CD4-positive, alpha-beta T cell (primary cell): Measurements from ENCODE around the gene SORCS2. TPM values are rescaled to one million over a fixed set of nuclear protein-coding genes. Genes with fewer than 3 reads are reported as not detected.

Source experiments
- ATAC-seq: fragments of 200-7000 bp; cut with Tn5 transposase; one replicate; pipeline ENCODE4 v1.10.0; 2022; ENCODE audit warnings: mild to moderate bottlenecking; ENCODE audit not compliant: poor library complexity
- CTCF ChIA-PET: fragments of 350-600 bp; sonication (Branson Sonifier 250); formaldehyde crosslinking; loops from one replicate; lab custom pipeline; 2021; ENCODE audit warnings: antibody characterized with exemption, inconsistent platforms; lab: Charles Lee
- POLR2A ChIA-PET: fragments of 350-600 bp; sonication (Branson Sonifier 250); formaldehyde crosslinking; loops from one replicate; lab custom pipeline; 2021; ENCODE audit warnings: antibody characterized with exemption, inconsistent platforms; lab: Charles Lee
- DNase-seq, 14 experiments: peaks; one replicate each; pipeline ENCODE4 v3.0.0-alpha.2; 2013 to 2020; ENCODE audit warnings: mixed read lengths in 2 of 14
- H3K27ac ChIP-seq, 2 donors: one replicate each; pipeline versions ENCODE4 v1.5.1 to v1.7.0; 2013; ENCODE audit warnings: low read length in 2 of 2, low read depth in 1 of 2, mild to moderate bottlenecking in 1 of 2
- H3K27me3 ChIP-seq, 2 experiments: 1 replicate in 1 of 2; 2 replicates in 1 of 2; pipeline versions ENCODE4 v1.6.1 to v1.7.0; 2013; ENCODE audit warnings: low read length in 2 of 2, control low read depth in 1 of 2, mild to moderate bottlenecking in 1 of 2, moderate library complexity in 1 of 2; ENCODE audit not compliant: insufficient read depth in 2 of 2, control insufficient read depth in 1 of 2
- H3K36me3 ChIP-seq: one replicate; pipeline ENCODE4 v1.6.1; 2013; ENCODE audit warnings: low read length, control low read depth; ENCODE audit not compliant: insufficient read depth
- H3K4me1 ChIP-seq: one replicate; pipeline ENCODE4 v1.6.1; 2013; ENCODE audit warnings: low read length, control low read depth; ENCODE audit not compliant: insufficient read depth
- H3K4me3 ChIP-seq: one replicate; pipeline ENCODE4 v1.5.1; 2013; ENCODE audit warnings: mild to moderate bottlenecking, low read length, moderate library complexity
- H3K9me3 ChIP-seq, 2 experiments: 1 replicate in 1 of 2; 2 replicates in 1 of 2; pipeline versions ENCODE4 v1.6.1 to v1.7.0; 2013; ENCODE audit warnings: low read length in 2 of 2, mild to moderate bottlenecking in 2 of 2, control low read depth in 1 of 2, moderate library complexity in 1 of 2; ENCODE audit not compliant: control insufficient read depth in 1 of 2, insufficient read depth in 1 of 2
- H3K27ac Mint-ChIP-seq: one replicate; pipeline ENCODE4 v1.8.0; 2020; ENCODE audit warnings: mixed read lengths
- H3K27me3 Mint-ChIP-seq: one replicate; pipeline ENCODE4 v1.8.0; 2021; ENCODE audit warnings: mixed read lengths
- H3K36me3 Mint-ChIP-seq: one replicate; pipeline ENCODE4 v1.8.0; 2021; ENCODE audit warnings: low read depth, mixed read lengths
- H3K4me1 Mint-ChIP-seq: one replicate; pipeline ENCODE4 v1.8.0; 2021; ENCODE audit warnings: low read depth, mixed read lengths
- H3K4me3 Mint-ChIP-seq: one replicate; pipeline ENCODE4 v1.8.0; 2020; ENCODE audit warnings: mild to moderate bottlenecking, mixed read lengths
- H3K9me3 Mint-ChIP-seq: one replicate; pipeline ENCODE4 v1.8.0; 2020; ENCODE audit warnings: mixed read lengths
- CTCF ChIP-seq: fragments of 200-600 bp; IDR thresholded peaks from one replicate; pipeline ENCODE4 v1.8.0; 2022; ENCODE audit warnings: antibody characterized with exemption, mild to moderate bottlenecking
- intact Hi-C, 2 experiments: fragments of 100-400 bp; cut with DNase I in 1 of 2; cut with micrococcal nuclease in 1 of 2; formaldehyde crosslinking; loops; one replicate each; pipeline versions ENCODE4 v1.15.1 to v1.9.0; 2023 to 2025; cut with DNase I, micrococcal nuclease
- total RNA-seq, 174 experiments: library from RNA in 2 of 174; stranded (reverse) in 2 of 174; gene quantifications; one replicate each; pipeline ENCODE4 v1.2.3 and lab custom pipeline; 2021 to 2026

Gene SORCS2
- total RNA-seq, 2 experiments from 2014 or later = not detected

DNA sequence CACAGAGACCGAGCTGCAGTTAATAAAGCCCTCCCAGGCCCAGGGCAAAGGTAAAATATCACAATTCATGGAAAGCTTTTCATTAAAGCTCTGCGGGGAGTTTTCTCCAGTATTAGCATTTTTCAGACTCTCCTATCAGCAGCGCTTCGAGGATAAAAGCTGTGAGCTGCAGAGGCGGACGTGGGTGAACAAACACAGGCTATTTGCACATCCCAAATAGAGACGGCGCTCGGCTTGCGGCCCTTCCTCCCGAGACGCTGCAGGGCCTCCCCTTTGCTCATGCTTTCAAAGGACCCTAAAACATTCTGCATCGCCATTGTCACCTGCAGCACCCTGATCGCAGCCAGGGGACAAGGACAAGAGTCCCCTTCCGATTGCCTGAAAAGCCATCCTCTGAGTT lies 97.3 kb downstream of the SORCS2 start:
- H3K27ac Mint-ChIP-seq = no peak overlapping the region
- H3K4me1 ChIP-seq = peaks cover 3% of the 10 kb centered on the region
- no peak for TF ChIP-seq CTCF
- H3K27me3 Mint-ChIP-seq = no peaks in the 10 kb centered on the region
- H3K4me3 ChIP-seq = no peak overlapping the region
- intact Hi-C loops = no loop called here
- ChIA-PET POLR2A (no interaction called here), CTCF (no interaction called here)
- no peaks in the 10 kb centered on the region for H3K9me3 Mint-ChIP-seq
- H3K36me3 ChIP-seq = no peaks in the 10 kb centered on the region
- no peak overlapping the region for H3K4me3 Mint-ChIP-seq
- ATAC-seq (no peak), DNase-seq (no peak)
- H3K27me3 ChIP-seq = peaks cover 0 to 5% of the 10 kb centered on the region in 2 experiments
- no peaks in the 10 kb centered on the region for H3K4me1 Mint-ChIP-seq
- no peaks in the 10 kb centered on the region for H3K36me3 Mint-ChIP-seq
- no peak overlapping the region for H3K27ac ChIP-seq
- peaks cover 0 to 17% of the 10 kb centered on the region in 2 experiments for H3K9me3 ChIP-seq

DNA sequence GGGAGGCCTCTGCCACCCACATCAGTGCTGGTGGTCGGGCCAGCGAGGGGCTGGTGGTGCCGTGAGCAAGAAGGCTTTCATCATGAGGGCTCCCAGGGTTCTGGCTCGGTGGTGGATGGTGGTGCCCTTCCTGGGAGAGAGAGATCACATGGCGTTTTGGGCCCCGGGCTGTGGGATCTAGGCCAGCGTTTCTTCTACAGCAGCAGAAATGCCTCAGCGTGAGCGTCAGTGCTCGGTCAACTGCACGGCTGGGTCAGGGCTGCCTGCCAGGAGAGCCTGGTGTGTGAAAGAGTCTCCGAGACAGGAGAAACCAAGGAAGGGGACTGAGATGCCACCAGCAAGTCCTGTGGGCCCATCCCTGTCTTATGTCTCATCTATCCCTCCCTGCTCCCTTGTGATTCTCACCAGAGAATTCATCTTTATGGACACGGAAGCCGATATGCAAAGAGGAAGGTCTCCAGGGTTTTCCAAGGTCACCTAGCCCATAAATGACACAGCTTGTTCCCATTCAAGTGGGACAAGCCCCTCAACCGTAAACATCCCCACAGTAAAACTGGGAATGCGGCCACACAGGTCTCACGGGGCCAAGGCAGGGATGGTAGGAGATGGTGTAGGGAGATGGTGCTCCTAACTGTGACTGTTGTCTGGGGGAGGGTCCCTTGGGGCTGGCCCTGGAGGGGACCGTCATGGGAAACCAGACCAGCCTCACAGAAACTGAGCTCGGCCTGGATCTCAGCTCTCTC lies 99.2 kb downstream of the SORCS2 start:
- TF ChIP-seq CTCF = no peak
- intact Hi-C loops = no loop called here
- POLR2A ChIA-PET = no interaction called here
- peaks cover 0 to 5% of the 10 kb centered on the region in 2 experiments for H3K9me3 ChIP-seq
- ATAC-seq = no peak
- Mint-ChIP-seq H3K36me3 (no peaks in the 10 kb centered on the region), H3K4me1 (no peaks in the 10 kb centered on the region), H3K9me3 (no peaks in the 10 kb centered on the region), H3K27ac (no peak overlapping the region), H3K4me3 (no peak overlapping the region), H3K27me3 (no peaks in the 10 kb centered on the region)
- DNase-seq = no peak
- H3K4me1 ChIP-seq = peaks cover 3% of the 10 kb centered on the region
- CTCF ChIA-PET = no interaction called here
- no peaks in the 10 kb centered on the region for H3K36me3 ChIP-seq
- H3K4me3 ChIP-seq = no peak overlapping the region
- H3K27me3 ChIP-seq = peaks cover 0 to 5% of the 10 kb centered on the region in 2 experiments
- no peak overlapping the region for H3K27ac ChIP-seq

DNA sequence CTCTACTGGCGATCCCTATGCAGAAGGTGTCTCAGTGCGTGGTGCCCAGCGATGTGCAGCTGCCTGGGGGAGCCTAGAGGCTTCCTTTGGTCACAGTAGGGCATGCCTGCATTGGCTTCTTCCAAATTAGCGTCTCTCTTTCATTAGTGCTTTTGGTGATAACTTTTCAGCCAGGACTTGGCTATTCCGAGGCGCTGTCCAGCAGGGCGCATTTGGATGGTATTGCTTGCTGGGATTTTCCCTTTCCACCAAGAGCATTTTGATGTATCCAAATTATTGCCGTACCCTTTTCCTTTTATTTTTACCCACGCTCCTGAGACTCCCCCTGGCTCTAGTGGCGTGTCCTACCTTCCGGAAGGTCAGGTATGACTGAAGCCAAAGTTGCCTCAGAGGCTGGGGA lies 101.4 kb downstream of the SORCS2 start:
- CTCF ChIA-PET = no interaction called here
- H3K4me3 Mint-ChIP-seq = no peak overlapping the region
- Histone ChIP-seq H3K4me3 (no peak overlapping the region), H3K27me3 (peaks cover 0 to 2% of the 10 kb centered on the region in 2 experiments), H3K4me1 (no peaks in the 10 kb centered on the region), H3K9me3 (peaks cover 0 to 4% of the 10 kb centered on the region in 2 experiments), H3K27ac (no peak overlapping the region), H3K36me3 (no peaks in the 10 kb centered on the region)
- H3K9me3 Mint-ChIP-seq = no peaks in the 10 kb centered on the region
- intact Hi-C loops = no loop called here
- DNase-seq (no peak), ATAC-seq (no peak)
- H3K27ac Mint-ChIP-seq = no peak overlapping the region
- no peaks in the 10 kb centered on the region for H3K4me1 Mint-ChIP-seq
- TF ChIP-seq CTCF = no peak
- no peaks in the 10 kb centered on the region for H3K36me3 Mint-ChIP-seq
- POLR2A ChIA-PET = no interaction called here
- H3K27me3 Mint-ChIP-seq = peaks cover 9% of the 10 kb centered on the region
